Measurements from ENCODE around the gene USHBP1.

The USHBP1 gene

GRCh38 chr19:17264641-17264979 is at the start of gene USHBP1:
Gene USHBP1, minus strand, starts transcription at chr19:17264745. Its CDS starts 446 bp downstream, at chr19:17264299.
- H3K9me3 ChIP-seq (ENCODE audit: control insufficient read depth, insufficient read depth, low read length), result no peaks in the 10 kb centered on the region
- peak within 1 kb of the TSS; percentile 13 for H3K4me3 ChIP-seq (ENCODE audit: low read depth, low read length)
- no peaks in the 10 kb centered on the region for H3K27me3 ChIP-seq (ENCODE audit: control insufficient read depth, insufficient read depth, low read length)
- peaks cover 3% of the 10 kb centered on the region for H3K36me3 ChIP-seq (ENCODE audit: control insufficient read depth, insufficient read depth, low read length)
- peaks cover 9% of the 10 kb centered on the region for H3K4me1 ChIP-seq (ENCODE audit: control insufficient read depth, insufficient read depth, low read length)
- peak within 1 kb of the TSS; percentile 49 for H3K9ac ChIP-seq (ENCODE audit: low read depth, low read length)

GRCh38 chr19:17314007-17314593 is 49.6 kb upstream of the USHBP1 start:
- H3K4me3 ChIP-seq (ENCODE audit: low read depth, low read length), result no peak overlapping the region
- no peak overlapping the region for H3K9ac ChIP-seq (ENCODE audit: low read depth, low read length)
- H3K36me3 ChIP-seq (ENCODE audit: control insufficient read depth, insufficient read depth, low read length), result peaks cover 25% of the 10 kb centered on the region

GRCh38 chr19:17312189-17313113 is 47.9 kb upstream of the USHBP1 start:
- Histone ChIP-seq H3K36me3 (ENCODE audit: control insufficient read depth, insufficient read depth, low read length) (peaks cover 21% of the 10 kb centered on the region), H3K9ac (ENCODE audit: low read depth, low read length) (no peak overlapping the region), H3K4me1 (ENCODE audit: control insufficient read depth, insufficient read depth, low read length) (no peaks in the 10 kb centered on the region), H3K9me3 (ENCODE audit: control insufficient read depth, insufficient read depth, low read length) (no peaks in the 10 kb centered on the region), H3K27me3 (ENCODE audit: control insufficient read depth, insufficient read depth, low read length) (no peaks in the 10 kb centered on the region), H3K4me3 (ENCODE audit: low read depth, low read length) (no peak overlapping the region)

More at GRCh38 chr19:17314007-17314593, 49.6 kb upstream of the USHBP1 start:
- H3K4me1 ChIP-seq (ENCODE audit: control insufficient read depth, insufficient read depth, low read length), result no peaks in the 10 kb centered on the region
- no peaks in the 10 kb centered on the region for H3K27me3 ChIP-seq (ENCODE audit: control insufficient read depth, insufficient read depth, low read length)
- H3K9me3 ChIP-seq (ENCODE audit: control insufficient read depth, insufficient read depth, low read length), result no peaks in the 10 kb centered on the region

- Histone ChIP-seq H3K9ac (ENCODE audit: low read depth, low read length) (no peak overlapping the region), H3K4me3 (ENCODE audit: low read depth, low read length) (no peak overlapping the region), H3K27me3 (ENCODE audit: control insufficient read depth, insufficient read depth, low read length) (no peaks in the 10 kb centered on the region), H3K4me1 (ENCODE audit: control insufficient read depth, insufficient read depth, low read length) (no peaks in the 10 kb centered on the region), H3K9me3 (ENCODE audit: control insufficient read depth, insufficient read depth, low read length) (no peaks in the 10 kb centered on the region), H3K36me3 (ENCODE audit: control insufficient read depth, insufficient read depth, low read length) (peaks cover 19% of the 10 kb centered on the region)
These were observed 47.1 kb upstream of the USHBP1 start for GRCh38 chr19:17311455-17312188.

DNA sequence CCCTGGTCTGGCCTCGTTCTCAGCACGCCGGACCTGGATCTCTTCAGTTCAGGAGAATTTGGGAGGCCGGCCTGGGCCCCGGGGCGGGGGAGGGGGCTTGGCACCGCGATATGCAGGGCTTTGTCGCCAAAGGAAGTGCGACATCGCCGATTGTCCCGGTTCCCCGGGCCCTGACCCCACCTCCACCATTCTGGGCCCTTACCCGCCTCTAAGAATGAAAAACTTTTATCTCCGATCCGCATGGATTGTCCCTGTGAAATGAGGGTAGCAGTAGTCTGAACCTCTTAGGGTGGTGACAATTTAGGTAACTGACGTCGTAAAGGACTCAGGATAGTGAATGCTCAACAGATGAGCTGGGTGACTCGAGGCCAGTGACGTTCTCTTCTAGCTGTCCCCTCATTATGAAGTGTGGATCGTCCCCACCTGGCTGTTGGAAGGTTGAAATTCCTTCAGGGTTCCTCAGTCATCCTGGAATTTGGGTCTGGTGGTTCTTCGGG is 45.5 kb upstream of the USHBP1 start:
- Histone ChIP-seq H3K9ac (ENCODE audit: low read depth, low read length) (peak overlapping the region; percentile 60), H3K36me3 (ENCODE audit: control insufficient read depth, insufficient read depth, low read length) (peaks cover 12% of the 10 kb centered on the region), H3K27me3 (ENCODE audit: control insufficient read depth, insufficient read depth, low read length) (no peaks in the 10 kb centered on the region), H3K4me1 (ENCODE audit: control insufficient read depth, insufficient read depth, low read length) (no peaks in the 10 kb centered on the region), H3K4me3 (ENCODE audit: low read depth, low read length) (peak overlapping the region; percentile 94), H3K9me3 (ENCODE audit: control insufficient read depth, insufficient read depth, low read length) (no peaks in the 10 kb centered on the region)

- peak within 1 kb of the TSS; percentile 60 for H3K9ac ChIP-seq (ENCODE audit: low read depth, low read length)
- peaks cover 7% of the 10 kb centered on the region for H3K36me3 ChIP-seq (ENCODE audit: control insufficient read depth, insufficient read depth, low read length)
- peaks cover 2% of the 10 kb centered on the region for H3K4me1 ChIP-seq (ENCODE audit: control insufficient read depth, insufficient read depth, low read length)
- H3K27me3 ChIP-seq (ENCODE audit: control insufficient read depth, insufficient read depth, low read length), result no peaks in the 10 kb centered on the region
- H3K9me3 ChIP-seq (ENCODE audit: control insufficient read depth, insufficient read depth, low read length), result no peaks in the 10 kb centered on the region
- peak within 1 kb of the TSS; percentile 94 for H3K4me3 ChIP-seq (ENCODE audit: low read depth, low read length)
These were observed 44.8 kb upstream of the USHBP1 start, which contains the start of gene DDA1 for GRCh38 chr19:17309198-17309964. Gene DDA1, plus strand, starts transcription at chr19:17309563. Its CDS starts 92 bp downstream, at chr19:17309655.

DNA sequence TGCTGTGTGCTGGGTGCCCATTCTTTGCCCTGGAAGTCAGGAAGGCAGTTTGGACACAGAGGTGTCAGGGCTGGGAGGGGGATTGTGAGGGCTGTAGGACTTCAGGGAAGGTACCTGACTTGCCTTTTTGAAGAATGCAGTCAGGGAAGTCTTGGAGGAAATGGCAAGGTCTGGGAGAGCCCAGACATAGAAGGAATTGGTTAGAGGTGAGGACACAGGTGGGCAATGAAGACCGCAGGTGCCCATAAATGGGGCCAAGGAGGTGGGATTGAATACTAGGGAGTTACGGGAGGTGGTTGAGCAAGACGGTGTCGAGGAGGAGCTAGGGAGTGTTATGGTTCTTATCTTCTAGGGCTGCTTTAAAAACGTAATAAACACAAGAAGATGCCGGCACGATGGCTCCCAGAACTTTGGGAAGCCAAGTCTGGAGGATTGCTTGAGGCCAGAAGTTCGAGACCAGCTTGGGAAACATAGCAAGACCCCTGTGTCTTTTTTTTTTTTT is 43.4 kb upstream of the USHBP1 start:
- Histone ChIP-seq H3K27me3 (ENCODE audit: control insufficient read depth, insufficient read depth, low read length) (no peaks in the 10 kb centered on the region), H3K9me3 (ENCODE audit: control insufficient read depth, insufficient read depth, low read length) (no peaks in the 10 kb centered on the region), H3K4me3 (ENCODE audit: low read depth, low read length) (no peak overlapping the region), H3K4me1 (ENCODE audit: control insufficient read depth, insufficient read depth, low read length) (peaks cover 7% of the 10 kb centered on the region), H3K36me3 (ENCODE audit: control insufficient read depth, insufficient read depth, low read length) (peaks cover 5% of the 10 kb centered on the region), H3K9ac (ENCODE audit: low read depth, low read length) (no peak overlapping the region)

- H3K4me1 ChIP-seq (ENCODE audit: control insufficient read depth, insufficient read depth, low read length), result peaks cover 10% of the 10 kb centered on the region
- H3K4me3 ChIP-seq (ENCODE audit: low read depth, low read length), result peak overlapping the region; percentile 92
- H3K27me3 ChIP-seq (ENCODE audit: control insufficient read depth, insufficient read depth, low read length), result no peaks in the 10 kb centered on the region
- peaks cover under 1% of the 10 kb centered on the region for H3K36me3 ChIP-seq (ENCODE audit: control insufficient read depth, insufficient read depth, low read length)
- peak overlapping the region; percentile 82 for H3K9ac ChIP-seq (ENCODE audit: low read depth, low read length)
- no peaks in the 10 kb centered on the region for H3K9me3 ChIP-seq (ENCODE audit: control insufficient read depth, insufficient read depth, low read length)
These were observed 41.8 kb upstream of the USHBP1 start for GRCh38 chr19:17306285-17306714.

- Histone ChIP-seq H3K36me3 (ENCODE audit: control insufficient read depth, insufficient read depth, low read length) (peaks cover 6% of the 10 kb centered on the region), H3K9me3 (ENCODE audit: control insufficient read depth, insufficient read depth, low read length) (no peaks in the 10 kb centered on the region), H3K9ac (ENCODE audit: low read depth, low read length) (peak within 1 kb of the TSS; percentile 82), H3K4me3 (ENCODE audit: low read depth, low read length) (peak within 1 kb of the TSS; percentile 92), H3K4me1 (ENCODE audit: control insufficient read depth, insufficient read depth, low read length) (peaks cover 10% of the 10 kb centered on the region), H3K27me3 (ENCODE audit: control insufficient read depth, insufficient read depth, low read length) (no peaks in the 10 kb centered on the region)
These were observed 41.2 kb upstream of the USHBP1 start, which contains the start of gene MRPL34 for GRCh38 chr19:17305517-17306284. Gene MRPL34, plus strand, starts transcription at chr19:17305872. Its CDS starts 21 bp downstream, at chr19:17305893.

DNA sequence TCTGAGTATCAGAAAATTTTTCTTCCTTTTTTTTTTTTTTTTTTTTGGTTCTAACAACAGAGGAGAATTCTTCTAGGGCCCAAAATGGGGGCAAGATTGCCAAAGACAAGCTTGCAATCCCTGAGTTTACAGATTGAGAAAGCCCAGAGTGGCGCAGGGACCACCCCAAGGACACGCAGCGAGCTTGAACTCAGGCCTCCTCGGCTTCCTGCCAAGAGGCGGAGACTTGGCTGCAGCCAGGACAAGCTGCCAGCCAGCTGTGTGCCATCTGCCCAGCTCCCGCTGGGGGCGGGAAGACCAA is 40.6 kb upstream of the USHBP1 start:
- Histone ChIP-seq H3K9ac (ENCODE audit: low read depth, low read length) (no peak overlapping the region), H3K27me3 (ENCODE audit: control insufficient read depth, insufficient read depth, low read length) (no peaks in the 10 kb centered on the region), H3K9me3 (ENCODE audit: control insufficient read depth, insufficient read depth, low read length) (no peaks in the 10 kb centered on the region), H3K4me3 (ENCODE audit: low read depth, low read length) (peak overlapping the region; percentile 35), H3K36me3 (ENCODE audit: control insufficient read depth, insufficient read depth, low read length) (peaks cover 7% of the 10 kb centered on the region), H3K4me1 (ENCODE audit: control insufficient read depth, insufficient read depth, low read length) (peaks cover 10% of the 10 kb centered on the region)
